ENCODE results near the gene GRB14. TPM values are rescaled to one million over a fixed set of nuclear protein-coding genes. Genes with fewer than 3 reads are reported as not detected.

Gene GRB14
- polyA plus RNA-seq, 1 donor from 2014 or later, result not detected

DNA sequence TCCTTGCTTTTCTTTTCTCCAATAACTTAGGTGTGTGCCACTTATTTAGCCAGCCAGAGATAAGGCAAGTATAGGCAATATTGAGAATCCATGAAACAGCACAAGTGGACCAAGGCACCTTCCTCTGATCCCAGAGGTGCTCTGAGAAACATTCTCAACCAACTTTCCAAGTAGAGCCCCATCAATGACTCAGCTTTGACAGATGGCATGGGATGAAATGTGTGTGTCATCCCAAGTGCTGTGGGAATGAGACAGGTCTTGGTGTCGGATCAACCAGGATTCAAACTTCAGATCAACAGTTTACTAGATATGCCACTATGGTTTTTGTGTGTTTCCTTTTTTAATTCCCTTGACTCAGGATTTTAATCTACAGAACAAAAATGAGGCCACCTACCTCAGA, 164.0 kb downstream of the GRB14 start:
- peaks cover 2% of the 10 kb centered on the region for H3K27me3 Mint-ChIP-seq
- H3K4me1 Mint-ChIP-seq, result peaks cover 0 to 1% (median 0%) of the 10 kb centered on the region in 3 donors
- peaks cover 1% of the 10 kb centered on the region for H3K36me3 Mint-ChIP-seq
- H3K4me3 Mint-ChIP-seq, result no peak overlapping the region
- peaks cover 0 to 2% (median 0%) of the 10 kb centered on the region in 3 donors for H3K9me3 Mint-ChIP-seq
- no peak overlapping the region for H3K27ac Mint-ChIP-seq

DNA sequence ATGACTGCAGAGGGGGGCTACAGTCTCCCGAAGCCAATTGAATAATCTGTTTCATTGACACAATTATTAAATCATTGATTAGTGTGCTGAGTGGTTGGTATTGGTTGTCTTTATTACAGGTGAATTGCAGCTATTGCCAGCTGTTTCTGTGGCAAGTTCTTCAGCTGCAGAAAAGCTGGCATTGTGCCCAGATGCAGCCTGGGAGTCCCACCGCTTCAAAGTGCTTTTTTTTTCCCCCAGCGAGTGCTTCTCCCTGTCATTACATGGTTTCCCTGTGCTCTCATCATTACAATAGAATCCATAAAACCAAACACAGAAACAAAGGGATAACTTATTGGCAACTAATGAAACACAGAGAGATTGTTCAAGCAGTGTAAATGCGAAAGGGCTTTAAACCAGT, 164.7 kb downstream of the GRB14 start:
- no peak overlapping the region for H3K27ac Mint-ChIP-seq
- peaks cover 1% of the 10 kb centered on the region for H3K36me3 Mint-ChIP-seq
- H3K4me3 Mint-ChIP-seq, result no peak overlapping the region
- peaks cover 2% of the 10 kb centered on the region for H3K27me3 Mint-ChIP-seq
- peaks cover 0 to 2% (median 0%) of the 10 kb centered on the region in 3 donors for H3K9me3 Mint-ChIP-seq
- H3K4me1 Mint-ChIP-seq, result peaks cover 0 to 1% (median 0%) of the 10 kb centered on the region in 3 donors

DNA sequence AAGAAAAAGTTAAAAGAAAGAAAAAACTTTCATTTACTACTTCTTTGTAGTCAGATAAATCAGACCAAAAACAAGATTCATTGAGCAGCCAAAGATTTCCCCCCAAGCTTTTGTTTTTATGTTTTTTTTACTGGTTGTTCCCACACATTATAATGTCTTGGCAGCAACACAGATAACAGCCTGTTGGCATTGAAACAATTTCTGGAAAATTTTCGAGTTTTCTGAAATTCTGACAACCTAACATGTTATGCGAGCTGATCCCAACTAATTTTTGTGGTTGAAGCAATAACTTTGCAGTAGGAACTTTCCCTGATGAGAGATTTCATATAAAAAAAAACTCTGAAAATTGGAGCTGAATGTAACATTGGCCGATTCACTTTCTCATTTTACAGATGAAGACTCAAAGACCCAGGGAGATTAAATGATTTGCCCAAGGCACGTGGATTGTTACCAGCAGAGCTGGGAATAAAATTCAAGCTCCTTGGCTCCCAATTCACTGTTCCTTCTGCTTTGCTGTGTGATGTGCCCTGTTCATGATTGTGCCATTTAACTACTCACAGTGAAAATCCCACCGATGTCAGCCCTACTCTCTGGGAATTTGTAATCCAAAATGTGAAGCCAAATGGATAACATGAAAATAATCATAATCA, 167.5 kb downstream of the GRB14 start:
- Mint-ChIP-seq H3K9me3 (peaks cover 0 to 2% (median 0%) of the 10 kb centered on the region in 3 donors), H3K27ac (no peak overlapping the region), H3K27me3 (peaks cover 2% of the 10 kb centered on the region), H3K4me3 (no peak overlapping the region), H3K4me1 (no peaks in the 10 kb centered on the region), H3K36me3 (no peaks in the 10 kb centered on the region)

DNA sequence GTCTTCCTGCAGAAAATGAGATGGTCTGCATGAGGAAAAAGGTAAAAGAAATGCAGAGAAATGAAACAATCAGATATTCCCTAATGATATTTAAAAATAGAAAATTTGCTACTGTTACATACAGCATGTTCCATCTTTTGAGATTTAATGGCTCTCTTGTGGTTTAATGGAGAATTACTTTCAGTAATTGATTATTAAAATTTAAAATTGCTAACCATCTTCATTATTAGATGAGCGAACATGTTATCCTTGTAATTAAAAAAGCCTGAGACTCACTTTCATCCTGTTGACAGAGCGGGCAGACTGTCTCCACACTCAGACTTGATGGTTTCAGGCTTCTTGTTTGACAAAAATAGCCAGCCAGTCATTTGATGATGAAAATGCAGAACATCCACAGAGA, 171.0 kb downstream of the GRB14 start:
- Mint-ChIP-seq H3K36me3 (no peaks in the 10 kb centered on the region), H3K4me3 (no peak overlapping the region), H3K9me3 (no peaks in the 10 kb centered on the region), H3K4me1 (no peaks in the 10 kb centered on the region), H3K27me3 (peaks cover 2% of the 10 kb centered on the region), H3K27ac (no peak overlapping the region)

DNA sequence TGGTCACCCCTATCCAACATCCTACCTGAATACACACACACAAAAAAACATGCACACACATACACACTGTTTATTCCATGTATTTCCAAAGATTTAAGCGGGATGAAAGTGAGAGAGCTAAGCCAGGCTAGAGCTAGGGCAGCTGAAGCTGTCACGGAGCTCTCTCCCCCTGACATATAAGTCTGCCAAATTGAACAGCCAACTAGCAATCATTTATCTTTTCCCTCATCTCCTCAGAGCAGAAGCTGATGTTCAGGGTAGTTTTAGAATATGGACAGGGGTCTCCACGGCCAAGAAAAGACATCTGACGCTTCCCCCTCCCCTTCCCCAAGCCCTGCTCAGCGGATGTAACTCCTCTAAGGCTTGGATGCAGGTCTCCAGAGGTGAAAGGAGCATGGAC, 171.6 kb downstream of the GRB14 start:
- H3K36me3 Mint-ChIP-seq, result no peaks in the 10 kb centered on the region
- H3K9me3 Mint-ChIP-seq, result no peaks in the 10 kb centered on the region
- no peaks in the 10 kb centered on the region for H3K4me1 Mint-ChIP-seq
- no peak overlapping the region for H3K4me3 Mint-ChIP-seq
- H3K27ac Mint-ChIP-seq, result no peak overlapping the region
- peaks cover 2% of the 10 kb centered on the region for H3K27me3 Mint-ChIP-seq

DNA sequence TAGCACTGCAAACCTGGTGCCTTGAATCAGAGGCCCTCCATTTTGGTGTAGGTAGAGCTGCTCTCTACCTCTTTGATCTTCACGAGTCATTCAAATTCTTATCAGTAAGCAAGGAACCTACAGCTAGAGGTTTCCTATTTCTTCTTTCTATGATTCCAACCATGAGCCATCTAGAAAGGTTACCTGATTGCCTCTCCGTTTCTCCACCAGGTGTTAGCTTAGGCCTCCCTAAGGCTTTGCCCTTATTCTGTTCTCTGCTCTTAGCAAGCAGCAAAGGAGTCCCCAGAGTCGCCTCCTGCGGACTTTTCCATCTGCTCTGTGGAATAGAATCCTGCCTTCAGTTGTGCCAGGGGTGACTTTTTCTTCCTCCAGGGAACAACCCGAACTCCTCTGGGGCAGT, 173.6 kb downstream of the GRB14 start:
- Mint-ChIP-seq H3K9me3 (no peaks in the 10 kb centered on the region), H3K4me3 (no peak overlapping the region), H3K36me3 (no peaks in the 10 kb centered on the region), H3K4me1 (no peaks in the 10 kb centered on the region), H3K27me3 (no peaks in the 10 kb centered on the region), H3K27ac (peak overlapping the region in 1 of 3 donors; percentile 47)

Other genes with a start within 250 kb of the GRB14 start
- 114 TPM for gene COBLL1, start 220.3 kb upstream of the GRB14 start, polyA plus RNA-seq

All from IgD-negative memory B cell (primary cell).